Fibroblast of lung (primary cell): ENCODE data around the gene HPCAL1.

ENCODE experiments used
- EZH2 ChIP-seq: IDR thresholded peaks from 2 replicates; pipeline ENCODE4 v1.5.1; 2012; ENCODE audit warnings: low read length, control low read depth, mild to moderate bottlenecking; ENCODE audit errors: missing control alignments
- TF ChIP-seq, protein P1 (sequence below), 2 donors: IDR thresholded peaks in 1 of 2; conservative IDR thresholded peaks in 1 of 2; 1 replicate in 1 of 2; 2 replicates in 1 of 2; pipeline ENCODE4 v1.5.1; 2011 to 2012; ENCODE audit warnings: low read length in 2 of 2, control low read depth in 1 of 2, inconsistent platforms in 1 of 2, low read depth in 1 of 2, mild to moderate bottlenecking in 1 of 2

DNA sequence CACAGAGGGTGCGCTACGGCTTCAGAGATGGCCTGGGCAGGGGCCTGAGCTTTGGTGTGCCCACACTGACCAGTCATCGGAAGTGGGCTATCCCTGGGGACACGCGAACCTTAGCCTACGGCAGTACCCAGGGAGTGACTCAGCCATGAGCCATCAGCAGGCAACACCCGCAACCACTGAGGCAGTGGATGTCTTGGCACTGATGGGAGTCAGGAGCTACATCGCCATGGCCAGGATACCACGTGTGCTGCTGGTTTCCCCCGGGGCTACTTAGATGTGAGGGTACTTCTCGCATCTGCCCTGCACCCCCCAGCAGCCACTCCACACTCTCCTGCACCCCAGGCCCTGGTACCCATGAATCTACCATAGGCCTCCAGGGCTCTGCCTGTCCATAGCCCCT lies 12.8 kb upstream of the HPCAL1 start:
- TF ChIP-seq, protein P1, sequence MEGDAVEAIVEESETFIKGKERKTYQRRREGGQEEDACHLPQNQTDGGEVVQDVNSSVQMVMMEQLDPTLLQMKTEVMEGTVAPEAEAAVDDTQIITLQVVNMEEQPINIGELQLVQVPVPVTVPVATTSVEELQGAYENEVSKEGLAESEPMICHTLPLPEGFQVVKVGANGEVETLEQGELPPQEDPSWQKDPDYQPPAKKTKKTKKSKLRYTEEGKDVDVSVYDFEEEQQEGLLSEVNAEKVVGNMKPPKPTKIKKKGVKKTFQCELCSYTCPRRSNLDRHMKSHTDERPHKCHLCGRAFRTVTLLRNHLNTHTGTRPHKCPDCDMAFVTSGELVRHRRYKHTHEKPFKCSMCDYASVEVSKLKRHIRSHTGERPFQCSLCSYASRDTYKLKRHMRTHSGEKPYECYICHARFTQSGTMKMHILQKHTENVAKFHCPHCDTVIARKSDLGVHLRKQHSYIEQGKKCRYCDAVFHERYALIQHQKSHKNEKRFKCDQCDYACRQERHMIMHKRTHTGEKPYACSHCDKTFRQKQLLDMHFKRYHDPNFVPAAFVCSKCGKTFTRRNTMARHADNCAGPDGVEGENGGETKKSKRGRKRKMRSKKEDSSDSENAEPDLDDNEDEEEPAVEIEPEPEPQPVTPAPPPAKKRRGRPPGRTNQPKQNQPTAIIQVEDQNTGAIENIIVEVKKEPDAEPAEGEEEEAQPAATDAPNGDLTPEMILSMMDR (conservative IDR thresholded peaks at IDR 0.05 in 1 of 2, IDR thresholded peaks at IDR 0.05 in 1 of 2; ENCODE audit: low read depth in 1 of 2, low read length in 2 of 2): no peak
- no peak for TF ChIP-seq EZH2
